ENCODE data around the gene BRF1.
A peak's percentile ranks its signal among the peaks of the same experiment; 100 is the strongest.

The BRF1 gene

DNA sequence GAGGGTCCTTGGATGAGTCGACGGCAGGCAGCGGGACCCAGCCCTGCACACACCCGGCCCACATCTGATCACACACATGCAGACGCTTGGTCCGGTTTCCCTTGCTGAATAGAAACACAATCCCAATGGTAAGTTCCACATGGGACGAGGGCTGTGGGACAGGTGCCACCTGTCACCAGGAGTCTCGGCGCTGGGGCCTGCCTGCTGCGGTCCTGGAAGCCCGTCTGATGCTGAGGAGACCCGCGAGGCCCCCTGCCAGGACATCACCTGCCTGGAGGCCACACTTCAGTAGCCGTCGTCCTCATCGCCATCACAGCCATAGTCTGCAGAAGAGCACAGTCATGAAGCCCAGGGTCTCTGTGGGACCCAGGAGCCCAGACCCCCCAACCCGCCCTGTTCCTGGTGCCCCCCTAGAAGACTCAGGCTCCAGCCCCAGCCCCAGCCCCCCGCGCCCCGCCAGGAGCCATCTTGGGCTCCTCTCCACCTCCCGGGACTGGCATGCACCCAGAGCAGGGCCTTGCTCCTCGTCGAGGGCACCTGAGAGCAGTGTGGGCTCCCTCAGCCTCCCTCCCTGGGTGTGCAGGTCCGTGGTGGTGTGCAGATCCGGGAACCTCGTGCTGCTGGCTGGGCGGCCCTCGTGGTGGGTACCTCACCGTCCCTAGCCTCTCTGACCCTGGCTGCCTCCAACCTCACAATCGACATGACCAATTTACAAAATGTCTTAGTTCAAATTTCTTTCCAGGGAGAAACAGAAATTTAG, 90.4 kb downstream of the BRF1 start:
- no peak for DNase-seq (ENCODE audit: low read depth)

DNA sequence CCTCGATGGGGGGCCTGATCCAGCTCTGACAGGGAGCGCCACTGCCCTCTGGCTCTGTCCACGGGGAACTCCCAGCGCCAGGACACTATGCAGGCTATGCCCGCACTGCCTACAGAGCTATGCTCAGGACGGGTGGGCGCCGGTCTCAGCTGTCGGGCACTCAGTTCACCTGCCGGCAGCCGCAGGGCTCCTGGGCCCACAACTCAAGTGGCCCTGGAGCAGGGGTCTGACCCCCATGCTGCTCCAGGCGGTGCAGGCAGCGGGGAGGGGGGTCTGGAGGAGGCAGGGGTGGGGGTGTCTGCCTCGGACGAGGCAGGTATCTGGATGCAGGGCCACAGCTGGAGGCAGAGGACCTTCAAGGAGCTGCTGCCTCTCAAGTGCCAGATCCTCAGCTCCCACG, 91.2 kb downstream of the BRF1 start:
- no peak for DNase-seq (ENCODE audit: low read depth)

DNA sequence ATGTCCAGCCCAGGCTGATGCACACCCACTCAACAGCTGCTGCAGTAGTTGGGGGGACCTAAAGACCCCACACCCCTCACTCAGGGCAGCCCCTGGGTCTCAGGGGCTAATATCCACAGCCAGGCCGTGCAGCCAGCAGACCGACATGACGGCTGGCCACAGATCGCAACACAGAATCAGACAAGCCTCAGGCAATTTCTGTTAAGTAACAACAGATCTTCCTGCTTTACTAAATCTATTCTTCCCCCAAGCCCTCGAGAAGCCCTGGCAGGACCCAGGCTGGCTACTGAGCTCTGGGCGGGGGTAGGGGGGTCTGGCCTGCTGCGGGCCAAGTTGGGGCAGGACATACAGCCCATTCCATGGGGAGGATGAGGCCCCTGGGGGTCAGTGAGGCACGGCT, 91.7 kb downstream of the BRF1 start:
- DNase-seq (ENCODE audit: low read depth), result no peak

DNA sequence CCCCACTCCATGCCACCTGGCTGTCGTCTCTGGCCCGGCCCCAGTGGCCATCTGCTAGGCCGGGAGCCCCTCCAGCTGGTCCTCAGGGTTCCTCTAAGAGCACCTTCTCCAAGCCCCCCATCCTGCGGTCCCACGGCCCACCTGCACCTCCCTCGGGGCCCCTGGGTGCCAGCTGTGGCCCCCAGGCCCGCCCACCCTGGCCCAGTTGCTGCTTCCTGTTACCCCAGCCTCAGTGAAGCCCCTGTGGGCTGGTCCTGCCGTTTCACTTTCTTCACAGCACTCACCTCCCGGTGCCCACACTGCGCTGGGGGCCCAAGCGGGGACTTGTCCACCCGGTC, 92.1 kb downstream of the BRF1 start:
- DNase-seq (ENCODE audit: low read depth), result no peak

DNA sequence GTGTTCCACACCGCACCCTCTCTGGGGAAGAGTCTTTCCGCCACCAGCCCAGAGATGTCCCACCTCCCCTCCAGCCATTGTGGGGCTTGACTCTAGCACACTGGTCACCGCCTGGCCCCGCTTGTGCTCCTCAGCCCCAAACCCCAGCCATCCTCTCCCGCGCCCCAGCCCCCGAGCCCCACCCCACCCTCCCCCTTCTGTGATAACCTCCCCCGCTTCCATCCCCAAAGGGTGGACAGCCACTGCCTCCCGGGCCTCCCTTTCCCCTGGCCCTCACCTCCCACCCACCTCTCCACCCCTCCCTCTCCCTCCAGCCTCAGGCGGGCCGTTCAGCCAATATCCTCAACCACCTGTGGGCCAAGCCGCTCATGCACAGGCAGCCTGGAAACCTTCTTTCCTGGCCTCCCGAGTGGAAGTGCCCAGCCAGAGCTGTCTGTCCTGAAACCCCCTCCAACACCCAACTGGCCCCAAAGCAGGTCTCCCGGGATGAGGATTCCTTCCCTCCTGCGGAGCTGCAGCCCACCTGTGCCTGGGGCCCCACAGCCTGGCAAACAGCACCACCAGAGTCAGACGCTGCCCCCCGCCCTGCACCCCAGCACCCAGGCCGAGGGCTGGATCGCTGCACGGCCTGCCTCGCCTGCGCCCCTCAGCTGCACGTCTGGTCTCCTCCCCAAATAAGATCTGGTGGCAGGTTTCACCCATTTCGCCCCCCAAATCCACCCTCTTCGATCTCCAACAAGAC, 92.6 kb downstream of the BRF1 start:
- no peak for DNase-seq (ENCODE audit: low read depth)

DNA sequence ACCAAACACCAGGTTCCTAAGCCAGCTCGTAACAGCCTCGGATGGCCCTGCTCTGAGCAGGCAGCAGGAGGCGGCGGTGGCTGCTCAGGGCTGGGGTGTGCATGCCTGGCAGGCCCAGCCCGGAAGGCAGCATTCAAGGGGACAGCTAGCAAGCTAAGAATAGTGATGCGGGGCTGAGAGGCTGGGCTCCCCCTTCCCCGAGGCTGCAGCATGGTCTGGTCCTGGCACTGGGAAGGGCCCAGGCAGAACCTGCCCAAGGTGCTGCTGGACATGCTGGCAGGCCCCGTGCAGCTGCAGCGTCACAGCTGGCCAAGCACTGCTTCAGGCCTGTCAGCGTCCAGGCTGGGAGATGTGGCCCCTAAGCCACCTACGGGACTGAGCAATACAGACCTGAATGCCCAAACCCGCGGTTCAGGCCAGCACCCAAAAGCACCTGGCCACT, 93.3 kb downstream of the BRF1 start:
- no peak for DNase-seq (ENCODE audit: low read depth)

DNA sequence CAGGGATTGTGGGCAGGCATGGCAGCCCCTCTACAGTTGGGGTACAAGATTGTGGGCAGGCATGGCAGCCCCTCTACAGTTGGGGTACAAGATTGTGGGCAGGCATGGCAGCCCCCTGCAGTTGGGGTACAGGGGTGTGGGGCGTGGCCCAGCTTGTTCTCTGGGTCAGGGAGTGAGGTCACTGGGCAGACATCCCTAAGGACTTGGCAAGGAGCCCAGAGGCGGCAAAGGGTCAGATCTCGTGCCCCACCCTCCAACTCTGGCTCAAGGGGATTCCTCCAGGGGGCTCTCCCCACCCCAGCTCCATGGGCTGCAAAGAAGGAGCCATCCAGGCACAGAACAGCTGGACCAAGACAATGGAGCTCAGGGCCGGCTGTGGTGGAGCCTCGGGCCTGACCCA, 93.9 kb downstream of the BRF1 start:
- DNase-seq (ENCODE audit: low read depth), result no peak

DNA sequence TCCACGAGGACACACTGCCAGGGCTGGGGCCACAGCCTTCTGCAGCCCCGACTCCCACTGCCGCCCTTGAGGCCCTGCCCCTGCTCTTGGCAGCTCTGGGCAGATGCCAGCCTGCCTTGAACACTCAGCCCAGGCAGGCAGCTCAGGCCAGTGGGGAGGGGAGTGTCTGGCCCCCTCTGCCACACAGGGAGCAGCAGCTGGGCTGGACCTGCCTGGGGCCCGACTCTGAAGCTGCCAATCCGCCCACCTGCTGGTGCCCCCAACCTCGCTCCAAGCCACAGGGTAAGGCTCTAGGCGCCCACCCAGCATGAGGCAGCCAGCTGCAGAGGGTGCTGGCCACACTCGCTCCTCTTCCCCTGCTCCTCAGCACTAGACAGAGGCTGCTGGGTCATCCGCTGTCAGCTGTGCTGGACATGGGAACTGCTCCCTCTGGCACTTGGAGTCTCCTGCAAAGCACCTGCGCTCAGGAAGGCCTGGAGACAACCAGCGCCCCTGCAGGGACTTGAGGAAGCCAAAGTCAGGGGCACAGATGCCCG, 95.1 kb downstream of the BRF1 start:
- DNase-seq (ENCODE audit: low read depth), result no peak

DNA sequence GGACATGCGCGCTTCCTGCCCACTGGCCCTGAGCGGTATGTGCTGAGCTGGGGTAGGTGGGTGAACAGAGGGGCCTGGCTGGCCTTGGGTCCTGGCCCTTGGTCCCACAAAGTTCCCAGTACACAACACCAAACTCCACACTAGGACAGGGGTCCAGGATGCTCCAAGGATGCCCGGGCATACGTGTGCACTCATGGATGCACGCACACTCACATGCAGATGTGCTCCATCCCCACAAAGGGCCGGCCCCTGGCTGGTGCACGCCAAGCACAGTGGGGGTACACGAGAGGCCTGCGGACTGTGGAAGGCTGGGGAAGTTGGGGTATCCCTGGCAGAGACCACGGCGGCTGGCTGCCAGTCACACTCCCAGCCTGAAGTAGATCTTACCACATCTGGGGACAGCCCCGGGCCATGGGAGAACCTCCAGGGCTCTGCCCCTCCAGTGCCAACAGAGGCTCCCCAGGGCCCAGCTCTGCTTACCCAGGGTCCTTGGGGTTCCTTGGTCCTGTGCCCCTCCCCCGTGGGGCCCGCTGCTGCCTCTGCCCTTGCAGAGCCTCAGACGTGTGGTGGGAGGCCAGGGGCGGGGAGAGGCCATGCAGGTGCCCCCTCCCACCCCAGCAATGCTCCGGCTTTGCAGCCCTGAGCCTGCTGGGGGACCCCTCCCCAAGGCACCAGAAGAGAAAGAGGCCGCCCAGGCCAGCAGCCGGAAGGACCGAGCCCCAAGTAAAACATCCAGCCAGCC, 95.7 kb downstream of the BRF1 start:
- DNase-seq (ENCODE audit: low read depth), result no peak

DNA sequence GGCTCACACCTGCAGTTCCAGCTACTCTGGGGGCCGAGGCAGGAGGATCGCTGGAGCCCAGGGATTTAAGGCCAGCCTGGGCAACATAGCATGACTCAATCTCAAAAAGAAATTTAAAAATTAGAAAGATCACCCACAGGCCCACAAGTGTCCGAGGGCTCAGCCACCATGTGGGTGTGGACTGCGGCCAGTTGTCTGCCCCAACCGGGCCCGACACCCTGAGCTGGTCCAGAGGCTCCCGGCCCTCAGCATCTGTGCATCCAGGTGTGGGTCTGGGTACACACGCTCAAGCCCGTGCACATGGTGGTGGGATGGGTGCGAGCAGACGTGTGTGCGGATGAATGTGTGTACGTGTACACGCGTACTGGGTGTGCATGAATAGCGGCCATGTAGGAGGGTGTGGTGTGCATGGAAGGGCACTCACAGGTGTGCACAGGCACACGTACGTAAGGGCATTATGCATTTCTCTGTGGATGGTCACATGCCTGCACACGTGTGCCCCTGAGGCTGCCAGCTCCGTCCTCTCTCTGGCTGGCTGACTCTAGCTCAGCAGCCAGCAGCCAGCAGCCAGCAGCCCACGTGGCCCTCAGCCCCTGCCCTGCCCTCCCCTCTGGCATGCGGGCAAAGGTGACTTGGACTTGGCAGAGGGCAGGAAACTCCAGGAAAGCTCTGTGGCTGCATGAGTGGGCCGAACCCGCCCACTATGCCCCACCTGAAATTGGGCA, 96.4 kb downstream of the BRF1 start:
- DNase-seq (ENCODE audit: low read depth), result no peak

DNA sequence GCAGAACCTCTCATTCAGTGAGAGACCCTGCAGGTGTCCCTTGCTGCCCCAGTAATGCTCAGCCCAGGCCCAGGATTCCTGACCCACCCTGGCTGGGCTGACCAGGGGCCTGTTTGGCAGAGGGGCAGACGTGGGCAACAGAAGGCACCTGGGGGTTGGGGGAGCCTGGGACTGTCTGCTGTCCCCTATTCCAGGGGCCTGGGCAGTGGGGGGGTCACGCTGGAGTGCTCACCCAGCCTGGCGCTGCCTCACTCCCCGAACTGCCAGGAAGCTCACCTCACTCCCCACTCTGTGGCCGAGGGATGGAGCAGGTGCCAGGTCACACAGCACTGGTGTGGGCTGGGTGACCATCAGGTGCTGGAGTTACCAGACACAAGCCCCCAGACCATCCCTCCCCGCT, 97.1 kb downstream of the BRF1 start:
- DNase-seq (ENCODE audit: low read depth), result no peak

DNA sequence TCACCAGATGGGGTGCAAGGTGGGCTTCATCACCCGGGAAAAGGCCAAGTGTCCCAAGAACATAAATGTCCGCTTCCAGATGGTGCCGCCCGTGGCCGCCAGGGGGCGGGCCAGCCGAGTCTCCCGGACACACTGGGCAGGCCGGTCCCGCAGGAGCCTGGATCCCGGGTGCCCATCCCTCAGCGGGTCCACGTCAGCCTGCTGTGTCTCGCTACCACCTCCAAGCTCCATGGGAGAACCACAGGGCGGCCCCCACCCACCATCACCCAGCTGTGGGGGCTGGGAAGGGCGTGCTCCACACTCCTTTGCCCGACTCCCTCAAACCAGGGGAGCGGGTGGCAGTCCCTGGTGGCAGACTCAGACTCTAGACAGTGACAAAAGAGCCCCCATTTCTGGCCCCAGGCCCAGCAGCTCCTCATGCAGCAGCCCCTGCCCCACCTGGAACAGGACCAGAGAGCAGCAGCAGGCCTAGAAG, 97.7 kb downstream of the BRF1 start:
- DNase-seq (ENCODE audit: low read depth), result peak; percentile 46

DNA sequence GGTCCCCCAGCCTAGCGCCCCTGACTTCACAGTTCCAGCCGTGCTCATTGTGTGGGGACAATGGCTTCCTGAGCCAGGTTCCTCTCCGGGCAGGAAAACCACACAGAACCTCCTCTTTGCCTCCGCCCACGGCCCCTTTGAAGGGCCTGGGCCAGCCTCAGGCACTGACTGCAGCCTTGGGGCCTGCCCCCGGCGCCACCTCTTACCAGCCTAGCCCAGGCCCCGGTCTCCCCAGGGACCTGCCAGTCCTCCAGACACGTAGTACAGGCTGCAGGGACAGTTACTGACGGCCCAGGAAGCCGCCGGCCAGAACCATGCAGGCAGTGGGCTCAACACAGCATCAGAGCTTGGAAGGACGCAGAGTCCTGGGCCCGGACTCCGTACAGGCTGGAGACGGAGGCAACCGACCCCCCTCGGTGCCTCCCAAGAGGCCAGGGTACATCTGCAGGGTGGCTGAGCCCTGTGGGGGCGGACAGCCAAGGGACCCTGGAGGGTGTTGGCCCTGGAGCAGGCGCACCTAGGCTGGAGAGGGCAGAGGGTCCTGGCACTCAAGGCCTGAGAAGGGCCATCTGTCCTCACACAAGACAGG, 98.8 kb downstream of the BRF1 start:
- DNase-seq (ENCODE audit: low read depth), result no peak

DNA sequence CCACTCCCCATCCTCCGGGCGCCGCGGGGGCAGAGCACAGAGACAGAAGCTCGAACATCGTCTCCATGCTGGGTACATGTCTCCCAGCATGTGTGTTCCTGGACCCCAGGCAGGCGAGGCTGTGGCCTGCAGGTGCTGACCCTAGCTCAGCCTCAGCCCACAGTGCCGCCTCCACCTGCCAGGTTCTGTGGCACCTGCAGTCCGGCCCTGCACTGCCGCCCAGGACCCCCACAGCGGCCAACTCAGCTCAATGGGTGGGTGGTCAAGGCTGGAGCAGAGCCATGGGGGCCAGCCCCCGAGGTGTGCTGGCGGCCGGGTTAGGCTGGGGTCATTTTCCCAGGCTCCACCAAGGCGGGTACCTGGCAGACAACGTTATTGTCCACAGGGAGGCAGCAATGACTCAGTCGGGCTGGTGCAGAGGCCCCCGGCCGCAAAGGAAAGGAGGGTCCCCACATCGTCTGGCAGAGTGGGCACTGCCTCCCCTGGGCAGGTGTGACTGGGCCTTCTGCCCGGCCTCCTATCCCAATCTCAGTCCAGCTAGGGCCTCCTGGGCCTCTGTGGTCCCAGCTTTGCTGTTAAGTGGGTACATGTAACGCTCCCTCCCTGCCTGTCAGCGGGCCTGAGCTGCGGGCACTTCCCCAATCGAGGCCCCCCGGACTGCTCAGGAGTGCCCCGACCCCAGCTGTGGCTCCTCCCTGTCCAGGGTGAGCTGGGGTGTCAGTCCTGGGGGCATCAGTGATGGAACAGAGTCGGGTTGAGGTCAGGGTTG, 99.5 kb downstream of the BRF1 start:
- DNase-seq (ENCODE audit: low read depth), result no peak

DNA sequence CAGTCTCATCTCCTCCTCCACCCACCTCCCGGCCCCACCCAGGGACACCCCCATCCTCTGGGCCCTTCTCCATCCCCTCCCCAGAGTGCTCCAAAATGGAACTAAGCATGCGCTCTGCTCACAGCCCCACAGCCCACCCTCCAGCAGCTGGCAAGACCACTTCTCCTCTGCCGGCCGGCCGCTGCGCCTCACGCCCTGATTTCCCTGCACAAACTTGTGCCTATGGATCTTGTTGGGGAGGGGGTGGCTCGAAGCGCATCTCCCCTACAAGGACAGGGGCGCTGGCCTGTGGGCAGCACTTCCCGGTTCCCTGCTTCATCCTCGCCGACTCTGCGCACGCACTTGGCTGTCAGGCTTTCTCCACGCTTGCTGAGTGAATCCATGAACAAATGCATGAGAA, 100.2 kb downstream of the BRF1 start:
- no peak for DNase-seq (ENCODE audit: low read depth)

DNA sequence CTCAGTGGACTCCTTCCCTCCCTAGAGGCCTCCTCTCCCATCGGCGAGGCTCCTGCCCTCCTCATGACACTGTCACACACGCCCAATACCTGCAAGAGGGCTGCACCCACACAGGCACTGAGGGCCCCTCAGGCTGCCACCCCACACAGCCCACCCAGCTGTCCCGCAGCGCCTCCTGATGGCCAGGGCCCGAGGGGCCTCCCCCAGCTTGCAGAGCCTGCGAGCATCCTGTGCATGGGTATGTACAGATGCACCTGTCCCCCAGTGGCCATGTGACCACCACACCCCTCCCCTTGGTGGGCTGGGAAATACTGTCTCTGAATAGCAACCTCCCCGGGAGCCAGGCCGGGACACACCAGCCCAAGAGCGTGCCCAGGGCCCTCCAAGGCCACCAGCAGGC, 100.7 kb downstream of the BRF1 start:
- DNase-seq (ENCODE audit: low read depth), result no peak

DNA sequence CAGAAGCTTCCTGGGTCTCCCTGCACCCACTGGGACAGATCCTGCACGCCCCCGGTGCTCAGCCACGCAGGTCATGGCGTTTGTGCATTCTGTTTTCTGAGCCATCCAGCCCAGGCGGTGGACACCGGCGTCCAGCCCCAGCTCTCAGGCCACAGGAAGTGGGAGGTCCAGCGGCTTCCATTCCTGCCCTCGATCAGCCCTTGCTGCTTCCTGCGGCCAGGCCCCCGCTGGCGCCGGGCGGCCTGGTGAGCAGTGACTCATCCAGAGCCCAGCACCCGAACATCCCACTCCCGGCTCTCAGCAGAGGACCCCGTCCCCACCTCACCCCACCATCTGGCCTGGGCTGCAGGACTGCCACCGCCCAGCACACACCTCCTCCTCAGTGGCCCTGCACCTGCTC, 101.7 kb downstream of the BRF1 start:
- no peak for DNase-seq (ENCODE audit: low read depth)

DNA sequence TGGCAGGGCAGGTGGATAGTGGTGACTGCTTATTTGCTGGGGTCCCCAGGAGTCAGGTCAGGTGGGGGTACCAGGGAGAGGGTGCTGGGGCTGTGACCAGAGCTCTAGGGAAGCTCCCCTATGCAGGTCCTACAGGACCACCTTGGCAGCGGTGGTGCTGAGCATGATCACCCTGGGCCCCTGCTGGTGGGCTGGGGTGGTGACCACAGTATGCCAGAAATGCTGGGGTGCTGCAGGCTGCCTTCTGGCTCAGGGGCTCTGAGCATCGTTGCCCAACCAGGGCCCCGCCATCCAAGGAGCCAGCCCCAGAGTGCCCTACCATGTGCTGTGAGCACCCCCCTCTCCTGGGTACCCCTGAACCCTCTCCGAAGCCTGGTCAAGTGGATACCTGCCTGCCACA, 102.2 kb downstream of the BRF1 start:
- DNase-seq (ENCODE audit: low read depth), result no peak

DNA sequence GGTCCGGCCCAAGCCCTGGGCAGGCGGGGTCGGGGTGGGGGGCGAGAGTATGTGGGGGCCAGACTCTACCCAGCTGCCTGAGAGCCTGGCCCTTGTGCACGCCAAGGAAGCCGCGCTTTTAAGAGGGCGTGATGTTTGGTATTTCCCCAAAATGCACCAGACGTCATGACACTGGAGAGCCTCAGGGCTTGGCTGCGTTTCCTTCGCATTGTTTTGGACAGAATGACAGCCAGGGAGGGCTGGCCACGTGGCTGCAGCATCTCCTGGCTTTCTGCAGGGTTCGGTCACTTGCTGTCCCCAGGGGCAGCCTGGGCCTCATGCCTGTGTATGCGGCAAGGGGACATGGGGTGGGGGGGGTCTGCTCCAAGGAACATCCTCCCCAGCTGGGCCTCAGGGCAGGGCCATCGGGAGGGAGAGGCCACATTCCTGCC, 103.6 kb downstream of the BRF1 start:
- DNase-seq (ENCODE audit: low read depth), result no peak

DNA sequence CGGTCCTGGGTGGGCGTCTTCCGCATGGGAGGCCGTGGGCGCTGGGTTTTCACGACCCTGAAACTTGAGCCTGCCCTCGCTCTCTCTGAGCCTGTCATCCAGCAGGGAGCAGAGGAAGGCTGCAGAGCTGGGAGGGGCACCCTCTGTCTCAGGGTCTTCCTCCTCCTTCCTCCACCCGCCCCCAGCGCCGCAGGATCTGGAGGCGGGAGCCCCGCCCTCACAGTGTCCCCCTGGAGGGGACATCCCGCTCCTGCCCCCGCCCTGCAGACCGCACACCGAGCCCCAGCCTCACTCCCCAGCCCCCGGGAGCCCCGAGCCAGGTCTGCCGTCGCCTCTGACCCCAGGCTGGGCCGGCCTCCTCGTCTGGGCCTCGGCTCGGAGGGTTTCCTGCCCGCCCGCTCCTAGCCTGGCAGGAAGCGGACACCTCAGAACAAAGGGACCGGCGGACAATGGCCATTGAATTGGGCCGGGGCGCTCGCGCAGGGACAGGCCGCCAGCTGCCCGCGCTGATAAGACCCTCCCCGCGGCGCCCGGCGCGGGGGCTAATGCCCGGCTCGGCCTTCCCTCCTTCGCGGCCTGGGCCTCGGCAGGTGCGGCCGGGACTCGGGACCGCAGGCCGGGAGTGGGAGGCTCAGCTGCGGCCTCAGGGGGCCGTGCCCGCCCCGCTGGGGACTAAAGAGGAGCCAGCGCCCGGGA, 104.4 kb downstream of the BRF1 start:
- DNase-seq (ENCODE audit: low read depth), result no peak
